GM20000 (cell line): Measurements from ENCODE around the gene TMEM187.
A peak's percentile ranks its signal among the peaks of the same experiment; 100 is the strongest.

Experiments used
- DNase-seq: peaks from one replicate; pipeline ENCODE4 v3.0.0; 2012; ENCODE audit warnings: low spot score
- TF ChIP-seq, protein P1 (sequence below): IDR thresholded peaks from 2 replicates; pipeline ENCODE4 v1.5.1; 2012; ENCODE audit warnings: mild to moderate bottlenecking, control low read depth; ENCODE audit errors: extremely low read depth, missing control alignments

Gene TMEM187

GRCh38 chrX:153972368-153973126, at the start of gene TMEM187:
Gene TMEM187, plus strand, starts transcription at chrX:153972754. Its CDS starts 9,309 bp downstream, at chrX:153982063.
- TF ChIP-seq, protein P1, sequence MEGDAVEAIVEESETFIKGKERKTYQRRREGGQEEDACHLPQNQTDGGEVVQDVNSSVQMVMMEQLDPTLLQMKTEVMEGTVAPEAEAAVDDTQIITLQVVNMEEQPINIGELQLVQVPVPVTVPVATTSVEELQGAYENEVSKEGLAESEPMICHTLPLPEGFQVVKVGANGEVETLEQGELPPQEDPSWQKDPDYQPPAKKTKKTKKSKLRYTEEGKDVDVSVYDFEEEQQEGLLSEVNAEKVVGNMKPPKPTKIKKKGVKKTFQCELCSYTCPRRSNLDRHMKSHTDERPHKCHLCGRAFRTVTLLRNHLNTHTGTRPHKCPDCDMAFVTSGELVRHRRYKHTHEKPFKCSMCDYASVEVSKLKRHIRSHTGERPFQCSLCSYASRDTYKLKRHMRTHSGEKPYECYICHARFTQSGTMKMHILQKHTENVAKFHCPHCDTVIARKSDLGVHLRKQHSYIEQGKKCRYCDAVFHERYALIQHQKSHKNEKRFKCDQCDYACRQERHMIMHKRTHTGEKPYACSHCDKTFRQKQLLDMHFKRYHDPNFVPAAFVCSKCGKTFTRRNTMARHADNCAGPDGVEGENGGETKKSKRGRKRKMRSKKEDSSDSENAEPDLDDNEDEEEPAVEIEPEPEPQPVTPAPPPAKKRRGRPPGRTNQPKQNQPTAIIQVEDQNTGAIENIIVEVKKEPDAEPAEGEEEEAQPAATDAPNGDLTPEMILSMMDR: no peak
- peak; percentile 93 for DNase-seq

DNA sequence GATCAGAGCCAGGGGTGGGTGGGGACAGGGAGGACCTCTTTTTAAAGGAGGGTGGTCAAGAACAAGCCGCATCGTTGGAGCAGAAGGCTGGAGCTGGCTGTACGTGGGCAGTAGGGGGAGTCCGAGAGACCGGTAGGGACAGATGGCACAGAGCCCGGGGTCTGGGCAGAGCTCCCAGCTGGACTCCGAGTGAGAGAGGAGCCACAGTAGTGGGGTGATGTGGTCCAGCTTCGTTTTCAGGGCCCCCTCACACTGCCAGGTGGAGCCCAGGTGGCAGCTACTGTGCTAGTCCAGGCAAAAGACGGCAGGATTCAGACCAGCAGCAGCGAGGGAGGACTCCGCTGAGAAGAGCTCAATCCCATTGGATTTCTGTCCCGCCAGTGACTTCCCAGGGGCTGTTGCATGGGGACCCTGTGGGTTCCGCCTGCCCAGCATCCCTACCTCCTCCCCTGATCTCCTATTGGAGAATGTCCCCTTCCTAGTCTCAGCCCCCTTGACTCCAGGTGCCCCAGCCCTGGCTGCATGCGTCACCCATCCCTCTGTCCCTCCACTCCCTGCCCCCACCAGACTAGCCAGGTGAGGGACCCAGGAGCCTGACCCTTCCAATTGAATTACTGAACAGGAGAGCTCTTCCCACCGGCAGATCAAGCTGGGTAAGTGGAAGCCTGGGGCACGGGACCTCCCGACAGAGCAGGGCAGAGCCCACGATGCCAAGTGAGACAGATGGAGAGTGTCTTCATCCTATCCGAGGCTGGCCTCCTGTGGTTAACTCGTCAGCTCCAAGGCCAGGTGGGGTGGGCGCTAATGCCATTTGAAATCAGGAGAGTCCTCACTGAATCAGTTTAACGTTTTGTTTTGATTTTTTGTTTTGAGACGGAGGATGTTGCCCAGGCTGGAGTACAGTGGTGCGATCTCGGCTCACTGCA, 49.4 kb upstream of the TMEM187 start:
- peak; percentile 60 for DNase-seq

GRCh38 chrX:153924149-153924861, 48.2 kb upstream of the TMEM187 start:
- DNase-seq: peak; percentile 54
- TF ChIP-seq, protein P1: no peak

More for the DNA sequence above, 49.4 kb upstream of the TMEM187 start:
- TF ChIP-seq, protein P1: peak; percentile 17

DNA sequence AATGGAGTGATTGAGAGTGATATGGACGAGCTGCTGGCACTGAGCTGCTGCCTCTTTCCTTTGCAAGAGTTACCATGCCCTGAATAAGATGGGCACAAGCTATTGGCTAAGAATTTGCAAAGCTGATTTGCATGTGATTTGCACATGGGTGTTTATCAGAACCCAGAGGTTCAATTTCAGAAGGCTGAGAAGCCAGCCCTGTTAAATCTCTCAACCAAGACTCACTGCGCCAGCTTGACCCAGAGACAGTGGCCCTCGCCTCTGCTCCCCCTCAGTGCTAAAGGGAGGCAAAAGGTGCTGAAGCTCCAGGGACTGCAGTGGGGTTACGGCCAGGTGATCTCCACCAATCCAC, 47.2 kb upstream of the TMEM187 start:
- peak; percentile 39 for DNase-seq
- TF ChIP-seq, protein P1: no peak

DNA sequence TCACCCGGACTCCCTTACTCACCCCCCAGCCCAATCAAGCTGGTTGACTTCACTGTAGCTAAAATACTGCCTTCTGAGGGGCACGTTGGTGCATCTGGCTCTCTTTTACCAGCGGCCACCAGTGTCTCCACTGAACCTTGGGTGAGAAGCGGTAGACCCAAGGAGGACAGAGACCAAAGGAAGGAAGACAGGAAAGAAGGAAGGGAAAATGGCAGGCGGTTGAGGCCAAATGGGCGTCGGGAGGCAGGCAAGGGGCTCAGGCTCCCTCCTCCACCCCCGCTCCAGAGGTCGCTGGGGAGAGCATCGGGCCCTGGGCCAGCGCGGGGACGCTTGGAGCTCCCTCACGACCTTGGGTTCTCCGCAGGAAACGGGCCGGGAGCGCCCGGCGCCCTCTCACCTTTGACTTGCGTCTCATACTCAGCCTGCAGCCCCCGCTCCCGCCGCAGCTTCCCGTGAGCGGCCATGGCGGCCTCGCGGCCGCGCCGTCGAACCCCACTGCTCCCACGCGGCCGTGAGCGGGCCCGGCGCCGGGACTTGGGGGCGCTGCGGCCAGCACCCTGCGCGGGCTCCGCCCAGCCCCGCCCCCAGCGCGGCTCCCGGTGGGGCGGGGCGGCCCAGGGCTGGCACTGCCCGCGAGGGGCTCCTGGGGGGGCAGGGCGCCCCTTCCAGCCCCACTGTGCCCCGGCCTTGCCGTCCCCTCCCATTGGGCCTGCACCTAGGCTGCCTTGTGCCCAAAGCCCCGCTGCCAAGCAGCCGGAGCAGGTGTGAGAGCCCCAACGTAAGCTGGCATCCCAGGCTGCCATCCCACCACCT, 46.6 kb upstream of the TMEM187 start, which contains the start of gene ARHGAP4:
Gene ARHGAP4 (minus strand): TSS at position 526 of the 813 bp plus-strand sequence. CDS start 62 bp downstream, at position 464.
- peak; percentile 68 for DNase-seq
- TF ChIP-seq, protein P1: no peak

- TF ChIP-seq, protein P1: no peak
- no peak for DNase-seq
These were observed 46.0 kb upstream of the TMEM187 start for GRCh38 chrX:153926552-153926857.
